HG03575 (cell line): Measurements from ENCODE around the gene NIF3L1.
"Not testable (repeated sequence)": the region's sequence is repeated elsewhere in the genome, so short reads cannot be mapped to it uniquely, and the experiment has no call there.

Source experiments
- ATAC-seq: cut with Tn5 transposase; IDR thresholded peaks from one replicate; pipeline ENCODE4 v1.9.1; 2021; ENCODE audit not compliant: unreplicated experiment, insufficient number of reproducible peaks, low FRiP score; ENCODE audit errors: extremely low read depth

Gene NIF3L1

GRCh38 chr2:200869014-200869413 lies 20.2 kb upstream of the NIF3L1 start:
- ATAC-seq, result no peak

- ATAC-seq, result no peak
Measured at GRCh38 chr2:200871151-200871550, 18.0 kb upstream of the NIF3L1 start.

DNA sequence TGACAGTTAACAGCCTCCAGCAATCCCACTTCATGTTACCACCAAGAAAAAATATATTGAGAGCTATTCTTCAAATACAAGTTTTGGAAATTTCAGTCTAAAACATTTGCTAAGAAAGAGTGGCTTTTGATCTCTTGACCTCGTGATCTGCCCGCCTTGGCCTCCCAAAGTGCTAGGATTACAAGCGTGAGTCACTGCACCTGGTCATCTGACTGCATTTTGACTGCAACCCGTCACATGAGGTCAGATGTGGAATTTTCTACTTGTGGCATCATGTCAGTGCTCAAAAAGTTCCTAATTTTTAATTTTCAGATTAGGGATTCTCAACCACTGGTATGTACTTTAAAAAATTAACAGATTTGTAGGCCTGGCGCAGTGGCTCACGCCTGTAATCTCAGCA lies 15.6 kb upstream of the NIF3L1 start:
- ATAC-seq, result no peak

GRCh38 chr2:200877443-200877842 lies 11.7 kb upstream of the NIF3L1 start:
- ATAC-seq, result no peak

DNA sequence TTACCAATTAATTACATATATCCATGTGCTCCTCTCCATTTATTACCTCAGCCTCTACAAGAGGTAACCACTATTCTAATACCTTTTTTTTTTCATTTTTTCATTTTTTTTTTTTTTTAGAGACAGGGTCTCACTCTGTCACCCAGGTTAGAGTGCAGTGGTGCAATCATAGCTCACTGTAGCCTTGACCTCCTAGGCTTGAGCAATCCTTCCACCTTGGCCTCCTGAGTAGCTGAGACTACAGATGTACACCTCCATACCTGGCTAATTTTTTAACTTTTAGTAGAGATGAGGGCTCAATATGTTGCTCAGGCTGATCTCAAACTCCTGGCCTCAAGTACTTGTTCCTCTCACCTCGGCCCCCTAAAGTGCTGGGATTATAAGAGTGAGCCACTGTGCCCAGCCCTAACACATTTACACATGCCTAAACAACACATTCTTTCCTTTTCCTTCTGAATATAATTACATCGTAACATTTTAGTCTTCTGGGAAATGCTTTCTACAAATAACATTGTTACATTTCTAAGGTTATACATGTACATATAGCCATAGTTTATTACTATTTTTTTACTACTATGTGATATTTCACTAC lies 10.8 kb upstream of the NIF3L1 start:
- ATAC-seq, result no peak

DNA sequence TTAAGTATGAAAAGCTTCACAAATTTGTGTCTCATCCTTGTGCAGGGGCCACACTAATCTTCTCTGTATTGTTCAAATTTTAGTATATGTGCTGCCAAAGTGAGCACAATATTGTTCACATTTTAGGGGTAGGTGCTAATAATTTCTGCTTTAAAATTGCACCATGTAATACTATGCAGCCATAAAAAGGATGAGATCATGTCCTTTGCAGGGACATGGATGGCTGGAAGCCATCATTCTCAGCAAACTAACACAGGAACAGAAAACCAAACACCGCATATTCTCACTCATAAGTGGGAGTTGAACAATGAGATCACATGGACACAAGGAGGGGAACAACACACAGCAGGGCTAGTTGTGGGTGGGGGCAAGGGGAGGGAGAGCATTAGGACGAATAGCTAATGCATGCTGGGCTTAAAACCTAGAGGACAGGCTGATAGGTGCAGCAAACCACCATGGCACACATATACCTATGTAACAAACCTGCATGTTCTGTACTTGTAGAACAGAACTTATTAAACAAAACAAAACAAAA lies 7.4 kb upstream of the NIF3L1 start:
- ATAC-seq, result not testable (repeated sequence)

DNA sequence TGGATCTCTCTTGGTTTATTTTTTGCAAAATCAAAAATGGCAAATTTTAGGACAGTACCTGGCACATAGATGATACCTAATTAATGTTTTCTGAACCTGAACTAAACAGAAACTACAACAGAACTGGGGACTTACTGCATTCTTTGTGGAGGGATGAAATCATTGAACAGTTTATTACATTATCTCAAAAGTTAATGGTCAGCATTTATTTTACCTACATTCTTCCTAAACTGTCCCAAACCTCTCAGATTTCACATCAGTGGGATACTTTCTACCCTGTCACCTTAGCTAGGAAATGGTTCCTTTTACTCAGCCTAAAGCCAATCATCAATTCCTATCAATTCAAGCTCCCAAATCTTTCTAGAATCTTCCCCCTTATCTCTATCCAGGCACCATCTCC lies 10.3 kb downstream of the NIF3L1 start:
- ATAC-seq, result no peak

DNA sequence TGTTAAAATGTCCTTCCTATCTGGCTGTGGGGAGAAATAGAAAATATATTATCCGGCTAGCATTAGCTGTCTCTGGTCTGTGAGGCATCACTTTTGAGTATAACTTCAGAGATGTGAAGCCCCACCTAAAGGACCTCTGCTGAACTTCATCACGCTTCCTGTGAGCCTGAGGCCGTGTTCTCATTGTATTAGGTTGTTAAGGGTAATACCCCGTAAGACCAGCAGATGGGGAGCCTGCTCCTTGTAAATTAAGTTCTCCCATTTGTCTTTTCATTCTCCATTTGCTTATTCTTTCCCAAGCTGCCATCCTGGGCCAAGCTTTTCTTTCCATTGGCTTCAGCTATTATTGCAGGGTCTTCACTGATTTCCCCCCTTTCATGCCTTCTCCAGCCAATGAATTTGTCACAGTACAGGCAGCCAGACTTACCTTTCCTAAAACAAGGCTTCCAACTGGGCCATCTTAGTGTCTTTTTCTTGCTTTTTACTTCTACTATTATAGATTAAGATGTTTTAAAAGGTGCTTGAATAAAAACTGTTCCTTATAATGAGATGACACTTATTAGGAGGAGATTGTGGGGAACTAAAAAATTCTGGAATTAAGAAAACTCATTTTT lies 12.4 kb downstream of the NIF3L1 start:
- peak; percentile 90 for ATAC-seq

DNA sequence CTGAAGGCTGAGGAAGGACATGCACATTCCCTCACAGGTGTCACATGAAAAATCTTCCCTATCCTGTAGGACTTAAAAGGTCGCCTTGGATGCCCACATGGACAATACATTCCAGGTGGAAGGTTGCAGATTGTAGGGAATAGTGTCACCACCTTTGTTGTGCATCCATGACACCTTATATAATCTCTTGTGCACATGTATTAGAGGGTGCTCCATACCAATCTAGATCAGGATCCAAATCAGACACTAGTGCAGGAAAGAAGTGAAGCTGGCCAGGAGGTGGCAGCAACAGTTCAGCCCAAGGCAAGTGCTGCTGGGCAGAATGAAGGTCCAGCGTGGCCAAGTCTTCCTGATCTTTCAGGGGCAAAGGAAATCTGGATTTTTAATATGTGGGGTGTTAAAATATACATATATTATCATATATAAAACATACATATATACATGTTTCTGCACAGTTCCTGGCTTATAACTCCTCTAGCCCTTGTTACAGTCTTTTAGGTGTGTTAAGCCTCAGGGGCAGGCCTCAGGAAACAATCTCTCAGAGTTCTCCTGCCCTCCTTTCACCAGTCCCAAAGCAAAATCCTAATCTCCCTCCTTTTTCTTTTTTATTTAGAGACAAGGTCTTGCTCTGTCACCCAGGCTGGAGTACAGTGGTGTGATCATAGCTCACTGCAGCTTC lies 16.6 kb downstream of the NIF3L1 start:
- no peak for ATAC-seq

- no peak for ATAC-seq
Measured at GRCh38 chr2:200909958-200910357, 20.8 kb downstream of the NIF3L1 start.

GRCh38 chr2:200913654-200914053 lies 24.5 kb downstream of the NIF3L1 start:
- ATAC-seq, result no peak

GRCh38 chr2:200922439-200922838 lies 33.3 kb downstream of the NIF3L1 start:
- ATAC-seq, result no peak

DNA sequence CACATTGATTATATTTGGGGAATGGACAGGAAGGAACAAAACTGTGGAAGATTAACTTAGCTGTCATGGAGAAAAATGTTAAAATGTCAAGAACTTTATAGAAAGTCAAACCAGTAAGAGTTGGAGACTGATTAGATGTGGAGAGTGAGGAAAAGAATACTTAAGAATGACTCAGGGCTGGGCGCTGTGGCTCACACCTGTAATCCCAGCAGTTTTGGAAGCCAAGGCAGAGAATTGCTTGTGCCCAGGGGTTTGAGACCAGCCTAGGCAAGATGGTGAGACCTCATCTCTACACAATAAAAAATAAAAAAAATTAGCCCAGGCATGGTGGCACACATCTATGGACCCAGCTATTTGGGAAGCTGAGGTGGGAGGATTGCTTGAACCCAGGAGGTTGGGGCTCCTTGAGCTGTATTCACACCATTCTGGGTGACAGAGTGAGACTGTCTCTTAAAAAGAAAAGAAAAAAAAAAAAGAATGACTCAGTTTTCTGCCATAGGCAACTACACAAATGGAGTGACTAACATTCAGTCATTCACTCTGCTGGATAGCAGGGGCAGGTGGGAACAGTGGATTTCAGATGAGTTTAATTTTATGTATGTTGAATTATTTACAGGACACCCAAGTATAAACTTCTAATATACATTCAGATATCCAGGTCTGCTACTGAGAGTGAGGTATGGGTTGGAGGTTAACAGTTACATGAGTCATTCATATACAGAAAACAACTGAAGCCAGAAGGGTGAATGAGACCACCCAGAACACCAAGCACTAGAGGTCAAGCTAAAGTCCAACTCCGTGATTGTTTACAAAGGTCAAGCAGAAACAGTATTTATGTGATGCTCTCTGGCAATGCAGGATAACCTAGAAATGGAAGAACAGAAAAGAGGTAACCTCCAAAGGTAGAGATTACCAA lies 40.4 kb downstream of the NIF3L1 start:
- ATAC-seq, result no peak

GRCh38 chr2:200930947-200931626 lies 41.9 kb downstream of the NIF3L1 start:
- ATAC-seq, result no peak

GRCh38 chr2:200939832-200940231 lies 50.7 kb downstream of the NIF3L1 start:
- no peak for ATAC-seq

- no peak for ATAC-seq
Measured at GRCh38 chr2:200943527-200944105, 54.4 kb downstream of the NIF3L1 start.

DNA sequence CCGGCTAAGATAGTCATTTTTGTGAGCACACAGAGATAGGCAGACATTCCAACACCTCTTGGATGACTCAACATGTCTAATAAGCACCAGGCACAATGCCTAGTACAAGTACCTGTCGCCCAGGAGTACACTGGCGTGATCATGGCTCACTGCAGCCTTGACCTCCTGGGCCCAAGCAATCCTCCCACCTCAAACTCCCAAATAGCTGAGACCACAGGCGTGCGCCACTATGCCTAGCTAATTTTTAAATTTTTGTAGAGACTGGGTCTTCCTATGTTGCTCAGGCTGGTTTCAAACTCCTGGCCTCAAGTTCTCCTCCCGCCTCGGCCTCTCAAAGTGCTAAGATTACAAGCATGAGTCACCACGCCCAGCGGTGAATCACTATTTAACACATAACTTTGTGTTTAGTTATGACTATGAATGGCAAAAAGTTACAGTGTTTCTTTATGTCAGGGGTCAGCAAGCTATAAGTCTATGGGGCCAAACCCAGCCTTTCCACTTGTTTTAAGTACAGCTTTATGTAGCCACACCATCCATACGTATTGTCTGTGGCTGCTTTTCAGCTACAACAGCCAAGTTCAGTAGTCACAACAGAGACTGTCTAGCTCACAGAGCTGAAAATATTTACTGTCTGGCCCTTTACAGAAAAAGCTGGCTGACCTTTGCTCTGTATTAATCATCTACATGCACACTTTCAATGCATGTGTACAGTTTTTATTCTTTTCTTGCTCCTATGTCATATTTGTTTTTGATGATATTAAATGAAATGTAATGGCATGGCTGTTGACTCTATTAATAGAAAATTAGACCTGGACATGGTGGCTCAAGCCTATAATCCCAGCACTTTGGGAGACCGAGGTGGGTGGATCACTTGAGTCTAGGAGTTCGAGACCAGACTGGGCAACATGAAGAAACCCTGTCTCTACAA lies 55.6 kb downstream of the NIF3L1 start:
- ATAC-seq, result no peak

DNA sequence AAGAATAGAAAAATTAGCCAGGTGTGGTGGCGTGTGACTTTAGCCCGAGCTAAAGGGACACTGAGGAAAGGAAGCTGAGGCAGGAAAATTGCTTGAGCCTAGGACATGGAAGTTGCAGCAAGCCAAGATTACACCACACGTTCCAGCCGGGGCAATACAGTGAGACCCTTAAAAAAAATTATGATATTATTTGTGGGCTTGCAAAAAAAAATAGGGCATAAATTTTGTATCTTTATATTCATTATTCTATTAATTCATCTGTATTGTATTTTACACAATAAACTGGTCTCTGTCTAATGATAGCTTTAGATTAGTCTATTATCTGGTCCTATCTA lies 56.2 kb downstream of the NIF3L1 start:
- ATAC-seq, result no peak
